GM15510 (cell line): Measurements from ENCODE around the gene NFIX.

Experiments
- POLR2A ChIP-seq: IDR thresholded peaks from 3 replicates; pipeline ENCODE4 v1.6.1; 2011; ENCODE audit warnings: borderline replicate concordance; ENCODE audit not compliant: insufficient read length; ENCODE audit errors: extremely low read depth

NFIX gene

GRCh38 chr19:12994701-12995595 lies at the start of gene NFIX:
NFIX (plus strand) TSS chr19:12995475; CDS start chr19:12995838, 363 bp downstream.
- TF ChIP-seq POLR2A, result no peak

- TF ChIP-seq POLR2A, result peak; percentile 96
Observed at GRCh38 chr19:12945479-12946091, 49.7 kb upstream of the NFIX start, which contains the start of gene RAD23A. RAD23A (plus strand) TSS chr19:12945862; CDS start chr19:12945949, 87 bp downstream.

- no peak for TF ChIP-seq POLR2A
Observed at GRCh38 chr19:12946092-12946721, 49.1 kb upstream of the NFIX start.

GRCh38 chr19:12946731-12947496 lies 48.4 kb upstream of the NFIX start:
- TF ChIP-seq POLR2A, result no peak

GRCh38 chr19:12947702-12948611 lies 47.3 kb upstream of the NFIX start:
- peak; percentile 11 for TF ChIP-seq POLR2A

GRCh38 chr19:12948612-12949362 lies 46.5 kb upstream of the NFIX start:
- TF ChIP-seq POLR2A, result no peak

- no peak for TF ChIP-seq POLR2A
Observed at GRCh38 chr19:12949363-12950283, 45.7 kb upstream of the NFIX start.

GRCh38 chr19:12952488-12953137 lies 42.7 kb upstream of the NFIX start:
- TF ChIP-seq POLR2A, result no peak

- TF ChIP-seq POLR2A, result no peak
Observed at GRCh38 chr19:12953138-12953798, 42.0 kb upstream of the NFIX start.

GRCh38 chr19:12953799-12954611 lies 41.3 kb upstream of the NFIX start:
- TF ChIP-seq POLR2A, result no peak

GRCh38 chr19:12954612-12954962 lies 40.7 kb upstream of the NFIX start:
- TF ChIP-seq POLR2A, result no peak

GRCh38 chr19:12955996-12956395 lies 39.3 kb upstream of the NFIX start:
- no peak for TF ChIP-seq POLR2A
